Glutamatergic neuron (in vitro differentiated cells): Measurements from ENCODE around the gene BACH2. TPM values are rescaled to one million over a fixed set of nuclear protein-coding genes. Genes with fewer than 3 reads are reported as not detected.

Experiments
- DNase-seq: peaks from one replicate; pipeline ENCODE4 v3.0.0; 2022
- H3K27ac Mint-ChIP-seq: one replicate; pipeline ENCODE4 v1.8.0; 2020; ENCODE audit warnings: mild to moderate bottlenecking, mixed read lengths, inconsistent platforms; ENCODE audit not compliant: unreplicated experiment
- H3K27me3 Mint-ChIP-seq: one replicate; pipeline ENCODE4 v1.8.0; 2020; ENCODE audit warnings: mild to moderate bottlenecking, moderate library complexity, mixed read lengths, inconsistent platforms; ENCODE audit not compliant: unreplicated experiment
- H3K36me3 Mint-ChIP-seq: one replicate; pipeline ENCODE4 v1.8.0; 2020; ENCODE audit warnings: mild to moderate bottlenecking, mixed read lengths, inconsistent platforms; ENCODE audit not compliant: unreplicated experiment
- H3K4me1 Mint-ChIP-seq: one replicate; pipeline ENCODE4 v1.8.0; 2020; ENCODE audit warnings: mild to moderate bottlenecking, low read depth, mixed read lengths, inconsistent platforms; ENCODE audit not compliant: unreplicated experiment
- H3K4me3 Mint-ChIP-seq: one replicate; pipeline ENCODE4 v1.8.0; 2020; ENCODE audit warnings: mild to moderate bottlenecking, mixed read lengths, inconsistent platforms; ENCODE audit not compliant: unreplicated experiment
- H3K9me3 Mint-ChIP-seq: one replicate; pipeline ENCODE4 v1.8.0; 2020; ENCODE audit warnings: mild to moderate bottlenecking, moderate library complexity, mixed read lengths, inconsistent platforms; ENCODE audit not compliant: unreplicated experiment
- total RNA-seq: library from RNA; stranded (reverse); fragmentation: NEBNext Ultra II Directional; extraction: Animal tissue kit (Norgen Biotek cat#: 25700); gene quantifications from one replicate; pipeline ENCODE4 v1.2.1, GENCODE V29; 2021; ENCODE audit not compliant: unreplicated experiment
- TF ChIP-seq, protein P1 (sequence below): fragments of 200-600 bp; sonication (generic); IDR thresholded peaks from one replicate; pipeline ENCODE4 v1.5.0; 2021; ENCODE audit not compliant: partially characterized antibody, unreplicated experiment

The BACH2 gene
- total RNA-seq, 1 donor from 2014 or later, result 96.4 TPM

- peaks cover 2% of the 10 kb centered on the region for H3K4me1 Mint-ChIP-seq
- TF ChIP-seq, protein P1, sequence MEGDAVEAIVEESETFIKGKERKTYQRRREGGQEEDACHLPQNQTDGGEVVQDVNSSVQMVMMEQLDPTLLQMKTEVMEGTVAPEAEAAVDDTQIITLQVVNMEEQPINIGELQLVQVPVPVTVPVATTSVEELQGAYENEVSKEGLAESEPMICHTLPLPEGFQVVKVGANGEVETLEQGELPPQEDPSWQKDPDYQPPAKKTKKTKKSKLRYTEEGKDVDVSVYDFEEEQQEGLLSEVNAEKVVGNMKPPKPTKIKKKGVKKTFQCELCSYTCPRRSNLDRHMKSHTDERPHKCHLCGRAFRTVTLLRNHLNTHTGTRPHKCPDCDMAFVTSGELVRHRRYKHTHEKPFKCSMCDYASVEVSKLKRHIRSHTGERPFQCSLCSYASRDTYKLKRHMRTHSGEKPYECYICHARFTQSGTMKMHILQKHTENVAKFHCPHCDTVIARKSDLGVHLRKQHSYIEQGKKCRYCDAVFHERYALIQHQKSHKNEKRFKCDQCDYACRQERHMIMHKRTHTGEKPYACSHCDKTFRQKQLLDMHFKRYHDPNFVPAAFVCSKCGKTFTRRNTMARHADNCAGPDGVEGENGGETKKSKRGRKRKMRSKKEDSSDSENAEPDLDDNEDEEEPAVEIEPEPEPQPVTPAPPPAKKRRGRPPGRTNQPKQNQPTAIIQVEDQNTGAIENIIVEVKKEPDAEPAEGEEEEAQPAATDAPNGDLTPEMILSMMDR, result no peak
- no peak overlapping the region for H3K27ac Mint-ChIP-seq
- no peak overlapping the region for H3K4me3 Mint-ChIP-seq
- no peaks in the 10 kb centered on the region for H3K27me3 Mint-ChIP-seq
- no peaks in the 10 kb centered on the region for H3K36me3 Mint-ChIP-seq
- no peak for DNase-seq
- no peaks in the 10 kb centered on the region for H3K9me3 Mint-ChIP-seq
Measured at GRCh38 chr6:90039911-90040310, 256.7 kb downstream of the BACH2 start.

- Mint-ChIP-seq H3K27ac (no peak overlapping the region), H3K4me1 (peaks cover 2% of the 10 kb centered on the region), H3K9me3 (no peaks in the 10 kb centered on the region), H3K36me3 (no peaks in the 10 kb centered on the region), H3K4me3 (no peak overlapping the region), H3K27me3 (no peaks in the 10 kb centered on the region)
- TF ChIP-seq, protein P1, result no peak
- no peak for DNase-seq
Measured at GRCh38 chr6:90038961-90039653, 257.5 kb downstream of the BACH2 start.

DNA sequence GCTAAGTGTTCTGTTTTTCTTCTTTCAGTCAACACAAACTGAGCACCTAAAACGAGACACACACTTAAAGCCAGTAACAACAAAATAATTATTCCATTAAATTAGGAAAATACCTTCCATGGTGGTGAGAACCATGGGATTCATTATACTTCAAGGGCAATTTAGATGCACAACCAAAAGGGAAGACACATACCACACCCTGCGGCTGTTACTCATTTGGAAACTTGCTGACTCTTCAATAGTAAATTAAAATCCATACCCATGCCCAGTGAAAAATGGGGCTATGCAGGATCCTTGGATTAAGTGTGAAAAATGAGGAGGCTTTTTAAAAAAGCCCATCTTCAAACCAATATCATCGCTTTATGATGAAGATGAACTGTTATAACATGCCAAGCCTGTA, 259.7 kb downstream of the BACH2 start:
- H3K27ac Mint-ChIP-seq, result peak overlapping the region; percentile 1
- H3K9me3 Mint-ChIP-seq, result no peaks in the 10 kb centered on the region
- no peaks in the 10 kb centered on the region for H3K36me3 Mint-ChIP-seq
- no peaks in the 10 kb centered on the region for H3K27me3 Mint-ChIP-seq
- DNase-seq, result no peak
- no peak overlapping the region for H3K4me3 Mint-ChIP-seq
- H3K4me1 Mint-ChIP-seq, result peaks cover 2% of the 10 kb centered on the region
- TF ChIP-seq, protein P1, result no peak

- DNase-seq, result no peak
Measured at GRCh38 chr6:90035047-90035723, 261.5 kb downstream of the BACH2 start.

More at GRCh38 chr6:90035047-90035723, 261.5 kb downstream of the BACH2 start:
- no peaks in the 10 kb centered on the region for H3K36me3 Mint-ChIP-seq
- H3K9me3 Mint-ChIP-seq, result no peaks in the 10 kb centered on the region
- H3K4me1 Mint-ChIP-seq, result peaks cover 2% of the 10 kb centered on the region
- H3K27me3 Mint-ChIP-seq, result no peaks in the 10 kb centered on the region
- H3K4me3 Mint-ChIP-seq, result no peak overlapping the region
- TF ChIP-seq, protein P1, result no peak
- no peak overlapping the region for H3K27ac Mint-ChIP-seq
